NCI-H510A treated with DMSO at 0.1 percent for 48 hours (cell line): Measurements from ENCODE around the gene WRAP73.

Experiments used
- DNase-seq: peaks from one replicate; lab custom pipeline; 2025; lab: John Stamatoyannopoulos, UW

The WRAP73 gene

GRCh38 chr1:3668585-3669300 is 18.8 kb upstream of the WRAP73 start:
- peak; percentile 79 for DNase-seq

GRCh38 chr1:3668148-3668547 is 18.2 kb upstream of the WRAP73 start:
- DNase-seq = no peak

- DNase-seq = no peak
These were observed 14.9 kb upstream of the WRAP73 start for GRCh38 chr1:3664700-3665375.

GRCh38 chr1:3663999-3664699 is 14.2 kb upstream of the WRAP73 start:
- peak; percentile 45 for DNase-seq

- DNase-seq = no peak
These were observed 12.3 kb upstream of the WRAP73 start for GRCh38 chr1:3662080-3662671.

GRCh38 chr1:3661631-3662030 is 11.7 kb upstream of the WRAP73 start:
- no peak for DNase-seq

- no peak for DNase-seq
These were observed 10.8 kb upstream of the WRAP73 start for GRCh38 chr1:3660704-3661103.

- DNase-seq = no peak
These were observed 9.2 kb upstream of the WRAP73 start for GRCh38 chr1:3659093-3659492.

- DNase-seq = peak; percentile 43
These were observed 8.3 kb upstream of the WRAP73 start for GRCh38 chr1:3658231-3658615.

- DNase-seq = peak; percentile 27
These were observed 7.8 kb upstream of the WRAP73 start for GRCh38 chr1:3657578-3658230.

GRCh38 chr1:3657096-3657475 is 7.2 kb upstream of the WRAP73 start:
- no peak for DNase-seq

GRCh38 chr1:3656450-3657095 is 6.7 kb upstream of the WRAP73 start:
- no peak for DNase-seq

- no peak for DNase-seq
These were observed 4.8 kb upstream of the WRAP73 start for GRCh38 chr1:3654549-3655281.

- DNase-seq = no peak
These were observed 3.3 kb upstream of the WRAP73 start for GRCh38 chr1:3653286-3653618.

GRCh38 chr1:3652548-3653285 is 2.8 kb upstream of the WRAP73 start:
- DNase-seq = no peak

- DNase-seq = peak; percentile 36
These were observed 2.1 kb upstream of the WRAP73 start, which contains the start of gene TP73 for GRCh38 chr1:3651930-3652547. TP73 (plus strand) TSS chr1:3652516; CDS start chr1:3682366, 29,850 bp downstream.

- DNase-seq = no peak
These were observed 1.4 kb upstream of the WRAP73 start for GRCh38 chr1:3651026-3651929.

- no peak for DNase-seq
These were observed 534 bp upstream of the WRAP73 start for GRCh38 chr1:3650248-3651025.
